Breast epithelium (tissue), 4 donors: ENCODE measurements around the gene TTLL11. TPM values are rescaled to one million over a fixed set of nuclear protein-coding genes. Genes with fewer than 3 reads are reported as not detected.

Experiments used
- DNase-seq, 2 donors: peaks; one replicate each; pipeline ENCODE4 v3.0.0-alpha.2; 2019; ENCODE audit warnings: low spot score in 2 of 2
- H3K27ac ChIP-seq, 2 donors: fragments of 200-600 bp; sonication (generic) in 1 of 2; one replicate each; pipeline ENCODE4 v1.5.1; 2016 to 2019; ENCODE audit warnings: mild to moderate bottlenecking in 1 of 2
- H3K27me3 ChIP-seq, 2 donors: fragments of 200-600 bp; sonication (generic) in 1 of 2; one replicate each; pipeline versions ENCODE4 v1.5.1 to v1.6.0; 2017 to 2019; ENCODE audit warnings: control low read depth in 1 of 2, mild to moderate bottlenecking in 1 of 2
- H3K36me3 ChIP-seq: fragments of 200-600 bp; one replicate; pipeline ENCODE4 v1.5.1; 2019
- H3K4me1 ChIP-seq, 2 donors: fragments of 200-600 bp; sonication (generic); one replicate each; pipeline ENCODE4 v1.5.1; 2016 to 2019; ENCODE audit warnings: control low read depth in 1 of 2
- H3K4me3 ChIP-seq, 3 donors: fragments of 200-600 bp; sonication (generic); 1 replicate in 2 of 3; 2 replicates in 1 of 3; pipeline ENCODE4 v1.5.1; 2016 to 2019; ENCODE audit warnings: mild to moderate bottlenecking in 3 of 3, moderate library complexity in 2 of 3
- H3K9me3 ChIP-seq, 2 donors: fragments of 200-600 bp; sonication (generic) in 1 of 2; one replicate each; pipeline ENCODE4 v1.5.1; 2016 to 2019; ENCODE audit warnings: control low read depth in 1 of 2
- CTCF ChIP-seq, 3 donors: fragments of 450-650 bp; IDR thresholded peaks; one replicate each; pipeline ENCODE4 v1.5.1; 2016 to 2017; ENCODE audit warnings: antibody characterized with exemption in 3 of 3, mild to moderate bottlenecking in 3 of 3, moderate library complexity in 3 of 3
- POLR2A ChIP-seq: fragments of 450-650 bp; IDR thresholded peaks from one replicate; pipeline ENCODE4 v1.6.1; 2016; ENCODE audit warnings: antibody characterized with exemption, mild to moderate bottlenecking, moderate library complexity
- POLR2AphosphoS5 ChIP-seq, 3 donors: sonication (generic); formaldehyde crosslinking; IDR thresholded peaks; one replicate each; pipeline ENCODE4 v1.6.1; 2017; ENCODE audit warnings: antibody characterized with exemption in 3 of 3
- intact Hi-C: fragments of 100-400 bp; cut with DNase I; formaldehyde crosslinking; loops from one replicate; pipeline ENCODE4 v1.15.1; 2023; ENCODE audit warnings: low total_unique reads
- total RNA-seq, 3 donors: library from RNA; depleted of rRNA; stranded (reverse); fragments of >200 nt; gene quantifications; one replicate each; pipeline ENCODE4 v1.1.0, GENCODE V29; 2016

Gene TTLL11
- total RNA-seq, 3 donors from 2014 or later, result 9.0 to 12.1 (median 10.0) TPM

- Histone ChIP-seq H3K27me3 (no peaks in the 10 kb centered on the region), H3K4me1 (no peaks in the 10 kb centered on the region), H3K4me3 (no peak overlapping the region), H3K9me3 (no peaks in the 10 kb centered on the region), H3K27ac (no peak overlapping the region), H3K36me3 (no peaks in the 10 kb centered on the region)
- intact Hi-C loops, result no loop called here
- no peak for TF ChIP-seq POLR2A
- TF ChIP-seq POLR2AphosphoS5 (IDR thresholded peaks at IDR 0.05), result no peak
- no peak for TF ChIP-seq CTCF (IDR thresholded peaks at IDR 0.05)
- no peak for DNase-seq
Observed at GRCh38 chr9:121788686-121789366, 304.3 kb downstream of the TTLL11 start.

- H3K36me3 ChIP-seq, result no peaks in the 10 kb centered on the region
- H3K9me3 ChIP-seq, result no peaks in the 10 kb centered on the region
- no peaks in the 10 kb centered on the region for H3K4me1 ChIP-seq
- no peak for TF ChIP-seq CTCF (IDR thresholded peaks at IDR 0.05)
- TF ChIP-seq POLR2A, result no peak
- no peak for TF ChIP-seq POLR2AphosphoS5 (IDR thresholded peaks at IDR 0.05)
- intact Hi-C loops, result no loop called here
- DNase-seq, result no peak
- H3K4me3 ChIP-seq, result no peak overlapping the region
- no peak overlapping the region for H3K27ac ChIP-seq
- H3K27me3 ChIP-seq, result no peaks in the 10 kb centered on the region
Observed at GRCh38 chr9:121786998-121787422, 306.1 kb downstream of the TTLL11 start.

- Histone ChIP-seq H3K4me3 (no peak overlapping the region), H3K27ac (no peak overlapping the region), H3K4me1 (no peaks in the 10 kb centered on the region), H3K36me3 (peaks cover 5% of the 10 kb centered on the region), H3K27me3 (no peaks in the 10 kb centered on the region), H3K9me3 (no peaks in the 10 kb centered on the region)
- intact Hi-C loops, result no loop called here
- no peak for TF ChIP-seq POLR2AphosphoS5 (IDR thresholded peaks at IDR 0.05)
- no peak for DNase-seq
Observed at GRCh38 chr9:121786543-121786948, 306.6 kb downstream of the TTLL11 start.

- Histone ChIP-seq H3K27ac (no peak overlapping the region), H3K4me1 (no peaks in the 10 kb centered on the region), H3K27me3 (no peaks in the 10 kb centered on the region), H3K4me3 (no peak overlapping the region), H3K36me3 (peaks cover 5% of the 10 kb centered on the region), H3K9me3 (no peaks in the 10 kb centered on the region)
- DNase-seq, result no peak
- intact Hi-C loops, result no loop called here
- TF ChIP-seq POLR2A (no peak), POLR2AphosphoS5 (IDR thresholded peaks at IDR 0.05) (no peak), CTCF (IDR thresholded peaks at IDR 0.05) (no peak)
Observed at GRCh38 chr9:121785673-121786542, 307.2 kb downstream of the TTLL11 start.

GRCh38 chr9:121784731-121785411, 308.2 kb downstream of the TTLL11 start:
- Histone ChIP-seq H3K27me3 (no peaks in the 10 kb centered on the region), H3K4me3 (no peak overlapping the region), H3K9me3 (no peaks in the 10 kb centered on the region), H3K36me3 (peaks cover 5% of the 10 kb centered on the region), H3K4me1 (no peaks in the 10 kb centered on the region), H3K27ac (no peak overlapping the region)
- TF ChIP-seq CTCF (IDR thresholded peaks at IDR 0.05) (no peak), POLR2A (no peak), POLR2AphosphoS5 (IDR thresholded peaks at IDR 0.05) (no peak)
- intact Hi-C loops, result no loop called here
- DNase-seq, result no peak
